ENCODE data around the gene BOLL.
"Not testable (repeated sequence)": the region's sequence is repeated elsewhere in the genome, so short reads cannot be mapped to it uniquely, and the experiment has no call there.

The BOLL gene

GRCh38 chr2:197759625-197760292 lies 25.4 kb downstream of the BOLL start:
- no peak overlapping the region for H3K4me3 ChIP-seq (ENCODE audit: low read depth, low read length)
- DNase-seq: no peak

GRCh38 chr2:197759013-197759412 lies 26.1 kb downstream of the BOLL start:
- H3K36me3 ChIP-seq: no peaks in the 10 kb centered on the region
- DNase-seq: no peak
- no peak for TF ChIP-seq CTCF (IDR thresholded peaks at IDR 0.05; ENCODE audit: low read depth, low read length)
- peaks cover 2% of the 10 kb centered on the region for H3K9me3 ChIP-seq (ENCODE audit: severe bottlenecking)
- no peak overlapping the region for H3K27ac ChIP-seq
- no peak overlapping the region for H3K4me3 ChIP-seq (ENCODE audit: low read depth, low read length)
- H3K27me3 ChIP-seq (ENCODE audit: insufficient read depth, low read depth, severe bottlenecking): no peaks in the 10 kb centered on the region

More at GRCh38 chr2:197759625-197760292, 25.4 kb downstream of the BOLL start:
- Histone ChIP-seq H3K9me3 (ENCODE audit: severe bottlenecking) (peaks cover 2% of the 10 kb centered on the region), H3K27me3 (ENCODE audit: insufficient read depth, low read depth, severe bottlenecking) (no peaks in the 10 kb centered on the region), H3K27ac (no peak overlapping the region), H3K36me3 (no peaks in the 10 kb centered on the region)
- no peak for TF ChIP-seq CTCF (IDR thresholded peaks at IDR 0.05; ENCODE audit: low read depth, low read length)

- Histone ChIP-seq H3K27me3 (ENCODE audit: insufficient read depth, low read depth, severe bottlenecking) (no peaks in the 10 kb centered on the region), H3K9me3 (ENCODE audit: severe bottlenecking) (no peaks in the 10 kb centered on the region), H3K36me3 (no peaks in the 10 kb centered on the region), H3K4me3 (ENCODE audit: low read depth, low read length) (no peak overlapping the region), H3K27ac (no peak overlapping the region)
- no peak for DNase-seq
- TF ChIP-seq CTCF (IDR thresholded peaks at IDR 0.05; ENCODE audit: low read depth, low read length): no peak
Measured at GRCh38 chr2:197740200-197740599, 44.9 kb downstream of the BOLL start.

GRCh38 chr2:197728555-197729544 lies 56.3 kb downstream of the BOLL start:
- DNase-seq; H3K27ac ChIP-seq; H3K27me3 ChIP-seq (ENCODE audit: insufficient read depth, low read depth, severe bottlenecking); H3K9me3 ChIP-seq (ENCODE audit: severe bottlenecking); H3K4me3 ChIP-seq (ENCODE audit: low read depth, low read length); H3K36me3 ChIP-seq: not testable (repeated sequence)

- no peak for DNase-seq
- no peaks in the 10 kb centered on the region for H3K9me3 ChIP-seq (ENCODE audit: severe bottlenecking)
- TF ChIP-seq CTCF (IDR thresholded peaks at IDR 0.05; ENCODE audit: low read depth, low read length): no peak
Measured at GRCh38 chr2:197727011-197727410, 58.1 kb downstream of the BOLL start.

GRCh38 chr2:197717863-197718262 lies 67.3 kb downstream of the BOLL start:
- Histone ChIP-seq H3K27me3 (ENCODE audit: insufficient read depth, low read depth, severe bottlenecking) (no peaks in the 10 kb centered on the region), H3K9me3 (ENCODE audit: severe bottlenecking) (no peaks in the 10 kb centered on the region), H3K36me3 (no peaks in the 10 kb centered on the region), H3K4me3 (ENCODE audit: low read depth, low read length) (no peak overlapping the region), H3K27ac (no peak overlapping the region)
- DNase-seq: no peak
- TF ChIP-seq CTCF (IDR thresholded peaks at IDR 0.05; ENCODE audit: low read depth, low read length): no peak

More at GRCh38 chr2:197727011-197727410, 58.1 kb downstream of the BOLL start:
- Histone ChIP-seq H3K4me3 (ENCODE audit: low read depth, low read length) (no peak overlapping the region), H3K27ac (no peak overlapping the region), H3K27me3 (ENCODE audit: insufficient read depth, low read depth, severe bottlenecking) (no peaks in the 10 kb centered on the region), H3K36me3 (no peaks in the 10 kb centered on the region)

All from WERI-Rb-1 (cell line).